ENCODE results near the gene SLIT3. TPM values are rescaled to one million over a fixed set of nuclear protein-coding genes. Genes with fewer than 3 reads are reported as not detected.

SLIT3 gene
- total and polyA plus RNA-seq, 2 experiments from 2014 or later, result 58.4 to 96.7 TPM

DNA sequence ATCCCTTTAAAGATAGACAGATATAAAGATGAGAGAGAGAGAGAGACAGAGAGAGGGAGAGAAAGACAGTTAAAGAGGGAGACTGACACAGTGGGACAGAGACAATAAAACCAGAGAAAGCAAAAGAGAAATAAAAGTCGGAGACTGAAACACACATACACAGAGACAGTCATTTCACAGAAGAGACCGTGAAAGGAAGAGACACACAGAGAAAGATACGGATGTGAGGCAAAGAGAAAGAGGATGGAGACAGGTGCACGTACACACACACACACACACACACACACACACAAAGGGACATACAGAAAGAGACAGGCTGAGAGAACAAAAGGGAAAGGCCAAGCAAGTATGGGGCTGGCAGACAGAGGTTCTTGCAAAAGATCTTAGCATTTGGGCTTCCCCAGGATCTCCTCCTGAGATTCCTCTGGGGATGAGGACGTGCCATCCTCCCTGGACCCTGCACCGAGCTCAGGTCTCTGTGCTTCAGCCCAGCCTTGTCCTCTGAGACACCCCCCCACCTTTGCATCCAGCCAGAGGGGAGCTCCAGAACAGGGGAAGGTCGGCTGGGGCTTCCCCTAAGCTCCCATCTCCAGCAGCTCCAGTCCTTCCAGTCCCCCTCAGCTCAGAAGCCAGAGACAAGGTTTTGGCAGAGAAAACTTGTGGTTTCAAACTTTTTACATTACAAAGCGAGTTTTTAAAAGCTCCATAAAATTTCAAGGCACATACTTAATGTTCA, 403.4 kb downstream of the SLIT3 start:
- Histone ChIP-seq H3K27me3 (no peaks in the 10 kb centered on the region), H3K4me2 (no peak overlapping the region), H4K20me1 (ENCODE audit: insufficient read depth, poor library complexity, severe bottlenecking) (peaks cover 3% of the 10 kb centered on the region), H3K27ac (no peak overlapping the region), H3K9me3 (ENCODE audit: low read depth) (no peaks in the 10 kb centered on the region), H3K9me2 (replicated peaks; ENCODE audit: insufficient read depth) (no peaks in the 10 kb centered on the region), H2AFZ (no peak overlapping the region), H3K36me3 (replicated peaks; ENCODE audit: insufficient read depth, low read depth) (no peaks in the 10 kb centered on the region), H3K79me2 (no peaks in the 10 kb centered on the region), H3K4me3 (no peak overlapping the region), H3K4me1 (ENCODE audit: insufficient read depth) (peaks cover 9% of the 10 kb centered on the region)
- TF ChIP-seq EZH2 (IDR thresholded peaks at IDR 0.05; ENCODE audit: borderline replicate concordance) (no peak), CTCF (IDR thresholded peaks at IDR 0.05; ENCODE audit: poor library complexity) (no peak), EZH2phosphoT487 (IDR thresholded peaks at IDR 0.05; ENCODE audit: low read depth, severe bottlenecking, unreplicated experiment) (no peak)
- DNase-seq (ENCODE audit: low spot score), result no peak
- 76% methylated on average over 8 of the region's 8 CpGs for WGBS (ENCODE audit: low lambda C conversion rate, missing lambda C conversion rate)

- H3K27me3 ChIP-seq, result no peaks in the 10 kb centered on the region
- no peaks in the 10 kb centered on the region for H3K79me2 ChIP-seq
- H3K36me3 ChIP-seq (replicated peaks; ENCODE audit: insufficient read depth, low read depth), result no peaks in the 10 kb centered on the region
- H3K4me2 ChIP-seq, result no peak overlapping the region
- no peak overlapping the region for H3K27ac ChIP-seq
- H2AFZ ChIP-seq, result no peak overlapping the region
- DNase-seq (ENCODE audit: low spot score), result no peak
- H3K4me1 ChIP-seq (ENCODE audit: insufficient read depth), result peaks cover 9% of the 10 kb centered on the region
- WGBS (ENCODE audit: low lambda C conversion rate, missing lambda C conversion rate), result 78% methylated on average over 5 of the region's 5 CpGs
- H3K9me3 ChIP-seq (ENCODE audit: low read depth), result no peaks in the 10 kb centered on the region
- H3K4me3 ChIP-seq, result no peak overlapping the region
- no peaks in the 10 kb centered on the region for H3K9me2 ChIP-seq (replicated peaks; ENCODE audit: insufficient read depth)
- H4K20me1 ChIP-seq (ENCODE audit: insufficient read depth, poor library complexity, severe bottlenecking), result peaks cover 3% of the 10 kb centered on the region
- TF ChIP-seq EZH2 (IDR thresholded peaks at IDR 0.05; ENCODE audit: borderline replicate concordance) (no peak), EZH2phosphoT487 (IDR thresholded peaks at IDR 0.05; ENCODE audit: low read depth, severe bottlenecking, unreplicated experiment) (no peak), CTCF (IDR thresholded peaks at IDR 0.05; ENCODE audit: poor library complexity) (no peak)
These were observed 405.5 kb downstream of the SLIT3 start for GRCh38 chr5:168895295-168896071.

- Histone ChIP-seq H3K79me2 (no peaks in the 10 kb centered on the region), H3K9me3 (ENCODE audit: low read depth) (no peaks in the 10 kb centered on the region), H3K4me3 (no peak overlapping the region), H3K27me3 (no peaks in the 10 kb centered on the region), H3K4me1 (ENCODE audit: insufficient read depth) (peaks cover under 1% of the 10 kb centered on the region), H3K4me2 (no peak overlapping the region), H4K20me1 (ENCODE audit: insufficient read depth, poor library complexity, severe bottlenecking) (peaks cover 3% of the 10 kb centered on the region), H3K9me2 (replicated peaks; ENCODE audit: insufficient read depth) (no peaks in the 10 kb centered on the region), H3K27ac (no peak overlapping the region), H2AFZ (no peak overlapping the region), H3K36me3 (replicated peaks; ENCODE audit: insufficient read depth, low read depth) (no peaks in the 10 kb centered on the region)
- no peak for DNase-seq (ENCODE audit: low spot score)
- TF ChIP-seq CTCF (IDR thresholded peaks at IDR 0.05; ENCODE audit: poor library complexity) (no peak), EZH2phosphoT487 (IDR thresholded peaks at IDR 0.05; ENCODE audit: low read depth, severe bottlenecking, unreplicated experiment) (no peak), EZH2 (IDR thresholded peaks at IDR 0.05; ENCODE audit: borderline replicate concordance) (no peak)
- 88% methylated on average over 4 of the region's 4 CpGs for WGBS (ENCODE audit: low lambda C conversion rate, missing lambda C conversion rate)
These were observed 407.7 kb downstream of the SLIT3 start for GRCh38 chr5:168893283-168893682.
